Transverse colon (tissue), 4 donors: Measurements from ENCODE around the gene CROT.

Experiments used
- EP300 ChIP-seq: sonication (generic); formaldehyde crosslinking; IDR thresholded peaks from one replicate; pipeline ENCODE4 v1.6.1; 2017; ENCODE audit warnings: antibody characterized with exemption, low read depth
- POLR2A ChIP-seq: fragments of 450-650 bp; IDR thresholded peaks from one replicate; pipeline ENCODE4 v1.6.1; 2016; ENCODE audit warnings: antibody characterized with exemption, mild to moderate bottlenecking, moderate library complexity
- POLR2AphosphoS5 ChIP-seq, 3 donors: sonication (generic); formaldehyde crosslinking; IDR thresholded peaks; one replicate each; pipeline ENCODE4 v1.6.1; 2016; ENCODE audit warnings: antibody characterized with exemption in 3 of 3
- TF ChIP-seq, protein P1 (sequence below), 5 experiments: fragments of 200-600 bp in 3 of 5; fragments of 450-650 bp in 2 of 5; sonication (generic) in 3 of 5; IDR thresholded peaks; 1 replicate in 2 of 5; 2 replicates in 3 of 5; pipeline ENCODE4 v1.5.1; 2016 to 2017; ENCODE audit warnings: antibody characterized with exemption in 5 of 5, inconsistent platforms in 3 of 5, mild to moderate bottlenecking in 2 of 5, moderate library complexity in 1 of 5

GRCh38 chr7:87448388-87448787 is 102.9 kb downstream of the CROT start:
- TF ChIP-seq POLR2A: no peak
- TF ChIP-seq, protein P1, sequence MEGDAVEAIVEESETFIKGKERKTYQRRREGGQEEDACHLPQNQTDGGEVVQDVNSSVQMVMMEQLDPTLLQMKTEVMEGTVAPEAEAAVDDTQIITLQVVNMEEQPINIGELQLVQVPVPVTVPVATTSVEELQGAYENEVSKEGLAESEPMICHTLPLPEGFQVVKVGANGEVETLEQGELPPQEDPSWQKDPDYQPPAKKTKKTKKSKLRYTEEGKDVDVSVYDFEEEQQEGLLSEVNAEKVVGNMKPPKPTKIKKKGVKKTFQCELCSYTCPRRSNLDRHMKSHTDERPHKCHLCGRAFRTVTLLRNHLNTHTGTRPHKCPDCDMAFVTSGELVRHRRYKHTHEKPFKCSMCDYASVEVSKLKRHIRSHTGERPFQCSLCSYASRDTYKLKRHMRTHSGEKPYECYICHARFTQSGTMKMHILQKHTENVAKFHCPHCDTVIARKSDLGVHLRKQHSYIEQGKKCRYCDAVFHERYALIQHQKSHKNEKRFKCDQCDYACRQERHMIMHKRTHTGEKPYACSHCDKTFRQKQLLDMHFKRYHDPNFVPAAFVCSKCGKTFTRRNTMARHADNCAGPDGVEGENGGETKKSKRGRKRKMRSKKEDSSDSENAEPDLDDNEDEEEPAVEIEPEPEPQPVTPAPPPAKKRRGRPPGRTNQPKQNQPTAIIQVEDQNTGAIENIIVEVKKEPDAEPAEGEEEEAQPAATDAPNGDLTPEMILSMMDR (IDR thresholded peaks at IDR 0.05): no peak
- no peak for TF ChIP-seq EP300
- no peak for TF ChIP-seq POLR2AphosphoS5 (IDR thresholded peaks at IDR 0.05)
